GM21717 (cell line): ENCODE measurements around the gene SLC46A2.

Source experiments
- ATAC-seq: cut with Tn5 transposase; IDR thresholded peaks from one replicate; pipeline ENCODE4 v1.9.1; 2021; ENCODE audit warnings: mild to moderate bottlenecking, moderate library complexity; ENCODE audit not compliant: unreplicated experiment

Gene SLC46A2

DNA sequence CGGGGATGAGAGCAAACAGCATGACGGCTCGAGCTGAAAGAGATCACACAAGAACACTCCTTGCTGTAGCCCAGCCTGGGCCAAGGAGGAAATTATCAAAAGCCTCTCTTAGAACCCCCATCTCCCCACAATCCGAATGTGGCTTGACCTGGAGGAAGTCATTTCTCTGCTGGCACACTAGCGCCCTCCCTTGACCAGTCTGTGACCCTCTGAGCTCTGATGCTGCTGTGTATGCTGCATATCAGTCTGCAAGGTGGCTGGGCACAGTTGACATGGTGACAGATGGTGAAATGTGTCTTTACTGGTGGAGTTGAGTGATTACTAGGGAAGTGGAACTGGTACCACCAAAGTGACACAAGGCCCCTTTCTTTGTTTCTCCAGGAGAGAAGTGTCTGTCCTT, 3.3 kb downstream of the SLC46A2 start:
- ATAC-seq = no peak

DNA sequence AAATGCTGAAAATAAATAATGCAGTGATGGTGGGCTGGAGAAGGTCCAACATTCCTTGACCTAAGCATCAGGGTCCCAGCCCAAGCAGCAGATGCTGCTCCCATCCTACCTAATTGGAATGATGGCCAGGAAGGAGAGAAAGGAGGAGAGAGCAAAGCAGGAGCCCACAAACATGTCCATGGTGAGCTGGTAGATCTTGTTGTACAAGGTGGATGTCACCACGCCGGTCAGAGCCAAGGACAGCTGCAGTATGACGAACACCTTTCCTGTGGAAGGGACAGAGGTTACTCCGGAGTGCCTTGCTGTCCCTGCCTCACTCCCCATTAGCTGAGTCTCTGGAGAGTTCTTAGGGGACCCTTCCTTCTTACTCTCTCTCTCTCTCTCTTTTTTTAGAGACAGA, 4.3 kb downstream of the SLC46A2 start:
- no peak for ATAC-seq

DNA sequence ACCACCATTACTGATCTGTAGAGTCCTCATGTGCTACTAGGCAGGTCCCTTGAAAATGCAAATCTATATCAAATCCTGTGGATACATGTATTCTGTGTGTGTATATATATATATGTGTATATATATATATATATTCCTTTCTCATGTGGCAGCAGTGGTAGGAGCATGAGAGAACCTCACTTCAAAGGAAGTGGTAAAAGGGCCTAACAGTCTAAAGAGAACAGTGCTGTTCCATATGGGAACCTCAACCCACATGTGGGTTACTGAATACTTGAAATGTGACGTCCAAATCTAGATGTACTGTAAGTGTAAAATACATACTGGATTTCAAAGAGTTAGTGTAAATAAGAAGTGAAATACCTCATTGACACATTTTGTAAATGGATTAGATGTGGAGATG, 5.4 kb downstream of the SLC46A2 start:
- no peak for ATAC-seq

DNA sequence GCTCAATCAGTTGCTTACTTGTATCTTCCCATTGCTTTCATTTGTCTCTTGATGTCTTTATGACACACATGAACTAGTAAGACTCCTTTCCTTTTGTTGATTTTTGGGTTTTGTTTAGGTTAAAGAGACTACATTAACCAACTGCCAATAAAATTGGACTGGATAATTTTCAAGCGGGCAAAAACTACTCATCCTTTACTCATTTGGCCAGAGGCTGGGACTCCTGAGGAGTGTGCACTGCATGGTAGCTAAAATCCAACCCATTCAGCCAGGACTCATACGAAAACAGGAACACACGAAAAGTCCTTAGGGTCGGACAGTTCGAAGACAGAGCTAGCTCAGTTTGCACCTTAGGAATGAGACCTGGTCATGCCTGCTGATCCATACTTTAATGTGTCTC, 6.0 kb downstream of the SLC46A2 start:
- no peak for ATAC-seq

DNA sequence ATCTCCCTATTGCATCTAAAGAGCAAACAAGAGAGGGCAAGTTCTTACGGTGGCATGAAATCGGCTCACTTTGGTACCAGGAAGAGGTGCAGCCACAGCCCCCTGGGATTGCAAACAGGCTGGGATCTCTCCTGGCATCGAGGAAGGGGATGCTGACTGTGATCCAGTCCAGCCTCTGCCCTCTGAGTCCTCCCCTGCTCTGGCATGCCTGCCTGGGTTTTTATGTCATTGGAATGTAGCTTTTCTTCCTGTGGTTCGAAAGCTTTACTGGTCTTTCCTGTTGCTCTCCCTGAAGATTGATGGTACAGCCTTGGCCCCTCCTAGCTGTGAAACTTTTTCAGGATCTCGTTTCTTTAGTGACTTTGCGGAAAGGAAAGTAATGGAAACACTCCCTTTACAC, 6.6 kb downstream of the SLC46A2 start:
- ATAC-seq = no peak

DNA sequence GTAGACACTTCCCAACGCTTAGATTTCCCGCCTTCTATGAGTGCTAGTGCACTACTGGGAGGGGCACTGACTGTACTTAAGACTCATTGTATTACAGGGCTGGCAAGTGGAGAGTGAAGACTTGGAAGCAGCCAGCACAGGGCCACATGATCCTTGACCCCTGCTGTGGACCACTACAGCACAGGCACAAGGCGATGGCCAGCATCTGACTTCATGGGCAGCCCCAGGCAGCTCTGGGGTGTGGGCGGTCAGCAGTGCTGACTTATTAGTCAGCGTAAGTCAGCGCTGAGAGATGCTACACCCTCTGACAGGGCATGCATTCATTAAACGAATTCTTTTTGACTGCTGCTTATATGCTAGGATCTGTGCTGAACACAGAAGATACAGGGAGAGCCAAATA, 9.3 kb downstream of the SLC46A2 start:
- no peak for ATAC-seq

DNA sequence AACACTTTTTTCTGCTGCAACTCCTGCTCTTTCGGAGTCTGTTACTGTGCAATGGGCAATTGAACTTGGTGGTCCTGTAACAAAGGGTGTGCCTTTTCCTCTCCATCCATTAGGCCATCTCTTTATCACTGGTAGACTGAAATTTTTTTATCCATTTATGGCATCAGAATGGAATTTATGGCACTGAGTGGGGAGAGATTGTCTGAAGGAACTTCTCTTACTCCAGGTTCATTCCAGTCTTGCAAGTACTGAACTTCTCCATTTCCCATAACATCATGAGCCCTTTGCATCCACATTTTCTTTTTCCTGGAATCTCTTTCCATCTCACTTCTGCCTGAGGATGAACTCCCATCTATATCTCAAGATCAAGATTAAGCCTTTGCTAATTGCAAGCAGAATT, 10.0 kb downstream of the SLC46A2 start:
- no peak for ATAC-seq

DNA sequence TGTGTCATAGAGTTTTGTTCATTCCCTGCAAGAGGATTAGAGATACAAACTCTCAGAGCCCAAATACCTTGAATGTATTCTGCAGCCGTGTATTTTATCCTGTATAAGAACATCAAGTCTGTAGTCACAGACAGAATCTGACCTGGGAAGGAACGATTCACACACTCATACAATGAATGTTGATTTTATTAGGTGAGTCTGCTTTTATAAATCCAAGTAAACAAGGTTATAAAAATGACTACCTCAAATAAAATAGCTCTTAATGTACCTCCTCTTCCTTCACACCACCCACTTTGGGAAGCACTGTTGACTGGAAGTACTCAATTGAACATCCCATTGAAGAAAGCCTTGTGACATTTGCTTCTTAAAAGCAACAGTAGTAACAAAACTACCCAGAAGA, 11.9 kb downstream of the SLC46A2 start:
- ATAC-seq = no peak

DNA sequence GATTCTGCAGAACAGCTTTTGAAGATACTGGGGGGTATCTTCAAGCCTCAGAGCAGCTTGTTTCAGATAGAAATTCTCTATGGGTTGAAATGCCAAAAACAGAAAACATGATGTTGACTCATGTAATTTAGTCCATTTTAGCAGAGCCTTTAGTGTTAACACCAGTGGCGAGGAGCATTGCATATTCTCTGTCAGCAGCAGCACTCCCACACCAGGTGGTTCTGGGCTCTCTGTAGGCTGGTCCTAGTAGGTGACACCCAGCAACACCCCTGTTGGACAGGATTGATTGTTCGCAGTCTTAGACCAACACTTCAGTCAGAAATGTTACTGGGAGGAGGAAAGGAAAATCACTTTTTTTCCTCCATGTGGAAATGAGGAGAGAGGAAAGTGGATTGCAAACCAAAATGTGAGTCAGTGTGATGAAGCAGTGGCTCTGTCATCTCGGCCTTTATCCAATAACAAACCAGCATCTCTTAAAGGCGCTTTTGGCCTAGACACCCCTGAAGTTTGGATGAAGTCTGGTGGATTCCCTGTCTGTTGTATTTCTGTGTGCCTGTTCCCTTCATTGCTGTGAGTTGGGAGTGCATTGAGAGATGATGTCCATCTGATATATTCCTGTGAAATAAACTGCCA, 16.8 kb downstream of the SLC46A2 start:
- no peak for ATAC-seq

DNA sequence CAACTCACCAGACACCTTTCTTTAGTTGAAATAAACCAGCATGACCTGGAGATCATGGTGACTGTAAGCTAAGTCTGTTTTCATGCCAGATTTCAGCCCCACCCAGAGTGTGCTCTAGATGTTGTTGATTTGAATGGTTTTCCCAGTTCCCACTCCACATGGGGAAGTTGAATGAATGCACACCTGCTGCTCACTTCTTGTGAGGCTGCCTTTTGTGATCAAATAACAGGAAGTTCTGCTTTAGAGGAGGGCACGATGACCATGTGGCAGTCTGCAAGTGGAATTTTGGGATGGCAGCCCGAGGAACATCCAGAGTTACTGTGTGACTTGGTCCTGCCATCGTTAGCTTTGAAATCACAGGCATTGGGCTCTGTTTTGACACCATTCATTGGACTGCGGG, 18.7 kb downstream of the SLC46A2 start:
- no peak for ATAC-seq

DNA sequence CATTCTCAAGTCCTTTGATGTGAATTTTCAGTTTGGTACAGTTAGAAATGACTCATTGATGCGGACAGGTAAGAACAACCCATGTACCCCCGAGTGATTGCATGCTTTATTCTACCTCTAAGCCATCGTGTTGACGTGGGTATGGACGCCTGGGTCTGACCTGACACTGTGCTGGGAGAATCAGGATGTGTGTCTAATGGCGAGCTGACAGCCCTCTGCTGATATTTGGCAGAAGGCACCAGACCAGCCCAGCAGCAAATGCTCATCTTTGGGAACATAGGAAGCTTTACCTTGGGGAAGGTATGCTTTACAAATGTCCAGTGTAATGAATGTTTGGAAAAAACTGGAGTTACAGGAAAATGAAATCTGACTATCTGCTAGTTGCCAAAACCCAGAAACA, 20.1 kb downstream of the SLC46A2 start:
- no peak for ATAC-seq

DNA sequence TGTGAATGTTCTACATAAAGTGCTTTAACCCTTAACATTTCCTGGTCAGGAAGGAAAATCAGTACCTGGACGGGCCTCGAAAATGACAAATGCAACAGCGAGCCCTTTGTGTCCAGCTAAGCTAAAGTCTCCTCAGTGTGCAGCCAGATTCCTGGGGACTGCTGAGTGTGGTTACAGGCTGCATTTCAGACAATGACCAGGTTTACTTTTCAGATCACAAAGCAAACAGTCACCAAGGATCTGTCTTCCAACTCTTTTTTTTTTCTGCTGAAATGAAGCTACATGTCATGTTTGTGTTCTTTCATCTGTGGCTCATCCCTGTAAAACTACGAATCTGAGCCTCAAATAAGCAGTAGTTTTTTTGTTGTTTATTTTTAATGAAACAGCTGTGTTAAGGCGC, 20.8 kb downstream of the SLC46A2 start:
- ATAC-seq = no peak

DNA sequence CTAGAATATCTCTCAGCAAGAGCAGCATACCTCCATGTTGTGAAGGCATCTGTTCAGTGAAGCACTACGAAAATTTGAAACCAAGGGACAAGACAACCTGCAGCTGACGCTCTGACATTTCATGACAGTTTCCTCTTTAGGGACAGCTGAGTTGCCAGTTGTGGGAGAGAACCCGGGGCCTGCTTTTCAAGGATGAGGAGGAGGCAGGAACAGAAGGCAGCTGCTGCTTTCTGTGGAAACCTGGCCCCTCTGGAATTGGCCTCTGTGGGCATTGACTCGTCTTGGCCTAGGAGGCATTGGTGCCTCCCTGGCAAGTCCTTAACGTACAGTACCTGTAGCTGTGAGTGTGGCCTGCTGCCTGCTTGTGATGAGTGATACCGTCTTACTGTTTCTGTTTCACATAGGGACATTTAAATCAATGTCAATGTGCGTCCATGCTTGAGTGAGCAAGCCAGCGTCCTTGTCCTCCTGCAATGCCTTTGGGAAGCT, 21.6 kb downstream of the SLC46A2 start:
- ATAC-seq = no peak

DNA sequence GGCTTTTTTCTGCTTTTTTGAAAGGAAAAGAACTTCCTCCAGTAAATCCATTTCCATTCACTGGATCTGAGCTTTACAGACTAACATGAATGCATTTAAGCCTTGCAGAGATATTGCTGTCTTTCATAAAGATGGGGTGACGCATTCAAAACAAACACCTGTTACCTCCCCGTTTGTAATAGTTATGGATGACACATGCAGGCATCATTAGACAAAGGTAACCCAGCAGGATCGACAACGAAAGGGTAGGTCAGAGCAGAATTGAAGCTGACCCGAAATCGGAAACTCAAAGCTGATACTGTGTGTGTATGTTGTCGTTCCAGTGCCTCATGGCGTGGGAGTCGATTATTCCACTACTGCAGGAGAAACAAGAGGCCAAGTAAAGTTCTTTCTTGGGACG, 22.2 kb downstream of the SLC46A2 start:
- no peak for ATAC-seq

DNA sequence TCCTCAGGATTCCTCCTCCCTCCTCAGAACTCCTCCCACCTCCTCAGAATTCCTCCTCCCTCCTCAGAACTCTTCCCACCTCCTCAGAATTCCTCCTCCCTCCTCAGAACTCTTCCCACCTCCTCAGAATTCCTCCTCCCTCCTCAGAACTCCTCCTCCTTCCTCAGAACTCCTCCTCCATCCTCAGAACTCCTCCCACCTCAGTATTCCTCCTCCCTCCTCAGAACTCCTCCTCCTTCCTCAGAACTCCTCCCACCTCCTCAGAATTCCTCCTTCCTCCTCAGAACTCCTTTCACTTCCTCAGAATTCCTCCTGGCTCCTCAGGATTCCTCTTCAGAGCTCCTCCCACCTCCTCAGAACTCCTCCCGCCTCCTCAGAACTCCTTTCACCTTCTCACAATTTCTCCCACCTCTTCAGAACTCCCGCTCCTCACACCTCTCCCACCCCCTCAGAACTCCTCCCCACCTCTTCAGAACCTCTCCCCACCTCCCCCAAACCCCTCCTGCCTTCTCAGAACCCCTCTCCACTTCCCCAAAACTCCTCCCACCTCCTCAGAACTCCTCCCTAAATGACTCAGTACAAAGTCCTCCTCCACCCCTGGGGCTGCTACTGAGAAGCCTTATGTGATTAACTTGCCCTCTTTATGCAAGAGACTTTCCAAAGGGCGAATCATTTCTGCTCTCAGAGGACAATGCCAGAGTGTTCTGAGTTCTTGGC, 23.2 kb downstream of the SLC46A2 start:
- ATAC-seq = no peak

DNA sequence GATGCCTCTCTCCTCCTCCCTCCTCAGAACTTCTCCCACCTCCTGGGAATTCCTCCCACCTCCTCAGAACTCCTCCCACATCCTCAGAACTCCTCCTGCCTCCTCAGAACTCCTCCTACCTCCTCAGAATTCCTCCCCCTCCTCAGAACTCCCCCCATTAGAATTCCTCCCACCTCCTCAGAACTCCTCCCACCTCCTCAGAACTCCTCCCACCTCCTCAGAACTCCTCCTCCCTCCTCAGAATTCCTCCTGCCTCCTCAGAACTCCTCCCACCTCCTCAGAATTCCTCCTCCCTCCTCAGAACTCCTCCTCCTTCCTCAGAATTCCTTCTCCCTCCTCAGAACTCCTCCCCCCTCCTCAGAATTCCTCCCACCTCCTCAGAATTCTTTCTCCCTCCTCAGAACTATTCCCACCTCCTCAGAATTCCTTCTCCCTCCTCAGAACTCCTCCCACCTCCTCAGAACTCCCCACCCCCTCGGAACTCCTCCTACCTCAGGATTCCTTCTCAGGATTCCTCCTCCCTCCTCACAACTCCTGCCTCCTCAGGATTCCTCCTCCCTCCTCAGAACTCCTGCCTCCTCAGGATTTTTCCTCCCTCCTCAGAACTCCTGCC, 23.9 kb downstream of the SLC46A2 start:
- ATAC-seq = no peak

DNA sequence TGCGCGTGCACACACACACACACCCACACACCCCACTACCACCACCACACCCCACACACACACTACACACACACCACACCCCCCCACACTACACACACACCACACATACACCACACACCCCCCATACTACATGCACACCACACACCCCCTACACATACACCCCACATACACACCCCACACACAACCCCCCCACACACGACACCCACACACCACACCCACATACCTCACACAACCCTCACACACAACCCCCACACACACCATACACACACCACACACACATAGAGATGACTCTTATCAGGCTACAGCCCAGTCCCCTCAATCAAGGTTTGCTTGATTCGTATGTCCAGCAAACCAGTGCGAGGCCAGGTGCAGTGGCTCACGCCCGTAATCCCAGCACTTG, 25.7 kb downstream of the SLC46A2 start:
- no peak for ATAC-seq

DNA sequence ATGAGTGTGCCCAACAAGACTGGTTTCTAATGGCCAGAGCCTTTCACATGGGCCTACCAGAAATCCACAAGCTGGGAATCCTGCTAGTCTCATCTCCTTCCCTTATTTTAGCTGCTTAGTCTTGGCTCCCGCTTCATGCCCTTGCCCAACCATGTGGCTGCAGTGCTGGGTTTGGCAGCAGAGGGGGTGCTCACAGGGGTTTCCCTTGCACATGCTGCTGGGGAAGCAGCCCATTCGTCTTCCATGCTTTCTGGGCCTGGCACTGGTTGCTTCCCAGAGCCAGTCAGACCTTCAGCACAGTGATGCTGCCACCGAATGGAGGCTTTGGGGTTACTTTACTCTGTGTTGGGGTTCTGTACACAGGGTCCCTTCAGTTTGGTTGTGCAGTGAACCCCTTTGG, 26.3 kb downstream of the SLC46A2 start:
- ATAC-seq = no peak

DNA sequence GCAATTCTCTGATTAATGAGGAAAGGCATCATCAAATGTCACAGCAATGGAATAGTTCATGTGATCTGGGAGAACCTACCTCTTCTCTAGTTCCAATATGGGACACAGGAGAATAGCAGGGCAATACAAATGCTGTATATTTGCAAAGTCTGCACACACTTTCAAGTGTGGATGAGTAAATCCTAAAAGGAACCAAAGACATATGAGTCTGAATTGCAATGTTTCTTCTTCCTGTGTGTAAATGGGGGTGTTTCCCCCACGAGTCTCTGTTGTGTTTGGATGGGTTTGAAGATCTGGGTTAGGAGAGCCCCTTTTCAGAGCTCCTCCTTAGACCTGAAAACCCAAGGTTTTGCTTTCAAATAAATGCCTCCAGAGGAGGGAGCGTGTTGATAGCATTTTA, 26.9 kb downstream of the SLC46A2 start:
- no peak for ATAC-seq

DNA sequence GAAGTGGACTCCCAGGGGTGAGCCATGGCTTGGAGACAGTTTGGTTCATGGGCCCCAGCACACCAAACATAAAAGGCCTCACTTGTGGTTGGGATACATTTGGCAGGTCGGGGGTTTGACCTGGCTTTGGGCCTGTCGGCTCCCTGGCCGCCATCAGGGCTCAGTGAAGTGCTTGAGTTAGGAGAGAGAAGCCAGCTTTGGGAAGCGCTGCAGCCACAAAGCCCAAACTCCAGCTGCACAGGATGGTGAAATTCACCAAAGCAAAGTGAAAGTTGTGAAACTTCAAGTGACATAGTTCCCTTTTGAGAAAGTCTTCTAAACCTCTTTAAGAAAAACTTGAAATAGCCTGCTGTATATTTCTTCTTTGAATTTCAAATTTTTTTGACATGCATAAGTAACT, 27.5 kb downstream of the SLC46A2 start:
- ATAC-seq = no peak

DNA sequence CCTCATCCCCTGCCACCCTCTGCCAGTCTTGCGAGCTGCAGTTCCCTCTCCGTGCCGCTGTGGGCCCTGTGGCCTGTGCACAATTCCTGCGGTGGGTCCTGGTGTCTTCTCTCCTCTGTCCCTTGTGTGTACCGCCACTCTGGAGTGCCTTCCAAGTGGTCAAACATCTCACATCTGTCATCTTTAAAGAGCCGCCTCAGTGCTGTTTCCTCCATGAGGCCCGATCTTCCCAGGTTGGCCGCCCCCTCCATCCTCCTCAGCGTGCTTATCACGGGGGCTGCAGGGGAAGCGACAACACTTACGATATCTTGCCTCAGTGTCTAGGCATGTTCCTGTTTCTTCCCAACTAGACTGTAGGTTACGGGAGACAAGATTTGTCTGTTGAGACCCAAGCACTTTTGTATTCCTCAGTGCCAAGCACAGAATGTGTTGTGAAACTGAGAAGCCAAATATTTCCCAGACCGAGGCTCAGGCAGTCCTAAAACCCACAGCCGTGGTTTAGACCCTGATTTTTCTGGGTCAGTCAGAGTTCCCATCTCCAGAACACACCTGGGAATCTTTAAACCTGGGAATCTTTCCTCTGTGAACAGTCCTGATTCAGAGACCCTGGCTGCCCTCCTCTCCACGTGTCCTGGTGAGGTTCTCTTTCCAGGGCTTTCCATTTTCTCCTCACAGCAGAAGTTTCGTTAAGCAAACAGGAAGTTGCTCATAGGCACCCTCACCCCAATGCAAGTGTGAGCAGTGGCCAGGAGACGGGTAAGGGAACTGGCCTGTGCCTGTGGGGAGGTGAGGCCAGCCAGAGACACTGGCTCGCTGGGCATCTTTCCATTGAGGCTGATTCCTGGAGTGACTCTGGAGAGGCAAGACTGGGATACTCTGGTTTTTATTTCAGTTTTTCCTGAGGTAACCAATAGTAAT, 28.8 kb downstream of the SLC46A2 start:
- no peak for ATAC-seq
